ENCODE measurements around the gene PSMB7. TPM values are rescaled to one million over a fixed set of nuclear protein-coding genes. Genes with fewer than 3 reads are reported as not detected.
A peak's percentile ranks its signal among the peaks of the same experiment; 100 is the strongest.

Gene PSMB7
- total RNA-seq, 1 experiment from 2014 or later, result 187 TPM

DNA sequence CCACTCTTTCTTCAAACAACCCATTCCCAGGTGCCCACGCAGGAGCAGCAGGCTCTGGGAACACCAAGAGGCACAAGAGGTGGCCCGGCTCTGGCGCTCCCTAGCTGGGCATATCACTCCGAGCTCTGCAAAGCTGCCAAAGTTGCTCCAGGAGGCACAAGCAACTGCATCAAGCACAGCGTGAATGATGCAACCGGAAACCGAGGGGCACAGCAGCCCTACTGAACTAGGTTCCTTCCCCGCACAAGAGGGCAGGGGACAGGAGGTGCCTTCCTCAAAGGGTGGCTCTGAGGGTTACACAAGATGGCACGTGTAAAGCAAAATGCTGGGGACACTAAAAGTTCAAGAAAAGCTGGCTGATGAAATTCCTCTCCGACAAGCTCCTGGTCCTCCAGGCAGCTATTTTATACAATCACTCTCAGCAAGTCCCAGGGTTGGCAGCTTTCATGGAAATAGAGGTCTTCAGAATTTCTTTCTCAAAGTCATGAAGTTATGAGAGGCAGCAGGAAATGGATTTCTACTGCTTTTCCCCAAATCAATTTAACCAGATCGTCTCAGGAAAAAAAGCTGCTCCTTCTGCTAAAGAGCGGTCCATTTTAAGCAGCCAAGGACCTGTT is 22.9 kb downstream of the PSMB7 start:
- CTCF ChIA-PET, result interaction anchor here (0.6 to 2.2 kb wide), 25 partner anchors 9 to 448 kb away, joined by 3 to 12 read pairs (median 4); no protein-coding TSS in a partner anchor
- POLR2A ChIA-PET, result no interaction called here
- Mint-ChIP-seq H3K27me3 (ENCODE audit: low read depth) (no peaks in the 10 kb centered on the region), H3K4me1 (peaks cover 48% of the 10 kb centered on the region), H3K4me3 (no peak overlapping the region), H3K9me3 (no peaks in the 10 kb centered on the region), H3K27ac (peak overlapping the region; percentile 73), H3K36me3 (peaks cover 3% of the 10 kb centered on the region)
- DNase-seq (ENCODE audit: low spot score) (no peak), ATAC-seq (no peak)
- TF ChIP-seq ZNF423 (CRISPR knock-in tag; IDR thresholded peaks at IDR 0.05), result no peak
- TF ChIP-seq ETV6 (CRISPR knock-in tag; IDR thresholded peaks at IDR 0.05), result no peak
- no peak for TF ChIP-seq ESRRA (CRISPR knock-in tag; IDR thresholded peaks at IDR 0.05; ENCODE audit: borderline replicate concordance)
- TF ChIP-seq, protein P1, sequence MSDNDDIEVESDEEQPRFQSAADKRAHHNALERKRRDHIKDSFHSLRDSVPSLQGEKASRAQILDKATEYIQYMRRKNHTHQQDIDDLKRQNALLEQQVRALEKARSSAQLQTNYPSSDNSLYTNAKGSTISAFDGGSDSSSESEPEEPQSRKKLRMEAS (CRISPR knock-in tag; IDR thresholded peaks at IDR 0.05), result no peak
- no peak for TF ChIP-seq ERG (CRISPR knock-in tag; IDR thresholded peaks at IDR 0.05)
- no peak for TF ChIP-seq GTF2I (CRISPR knock-in tag; conservative IDR thresholded peaks at IDR 0.05)
- TF ChIP-seq MLX (CRISPR knock-in tag; IDR thresholded peaks at IDR 0.05), result no peak
- no peak for TF ChIP-seq ATF2 (CRISPR knock-in tag; IDR thresholded peaks at IDR 0.05; ENCODE audit: borderline replicate concordance, low read depth)
- no peak for TF ChIP-seq PRDM15 (CRISPR knock-in tag; IDR thresholded peaks at IDR 0.05)
- TF ChIP-seq NFATC4 (CRISPR knock-in tag; IDR thresholded peaks at IDR 0.05), result no peak

- CTCF ChIA-PET, result interaction anchor here (0.7 to 2.7 kb wide), 6 partner anchors 9 to 458 kb away, joined by 3 to 10 read pairs (median 6); no protein-coding TSS in a partner anchor
- Mint-ChIP-seq H3K36me3 (no peaks in the 10 kb centered on the region), H3K4me1 (peaks cover 59% of the 10 kb centered on the region), H3K27me3 (ENCODE audit: low read depth) (no peaks in the 10 kb centered on the region), H3K27ac (peak overlapping the region; percentile 40; the same call in 1 of the 2 replicates), H3K4me3 (no peak overlapping the region), H3K9me3 (no peaks in the 10 kb centered on the region)
- no peak for DNase-seq (ENCODE audit: low spot score)
- TF ChIP-seq MXD4 (CRISPR knock-in tag; IDR thresholded peaks at IDR 0.05; ENCODE audit: borderline replicate concordance) (no peak), GTF2I (CRISPR knock-in tag; conservative IDR thresholded peaks at IDR 0.05) (no peak), NR2C2 (CRISPR knock-in tag; IDR thresholded peaks at IDR 0.05) (no peak), TCF7 (CRISPR knock-in tag; IDR thresholded peaks at IDR 0.05; ENCODE audit: low read depth) (no peak), SMAD3 (CRISPR knock-in tag; IDR thresholded peaks at IDR 0.05; ENCODE audit: borderline replicate concordance) (no peak), FOXJ3 (CRISPR knock-in tag; IDR thresholded peaks at IDR 0.05; ENCODE audit: borderline replicate concordance) (no peak)
- TF ChIP-seq, protein P2, sequence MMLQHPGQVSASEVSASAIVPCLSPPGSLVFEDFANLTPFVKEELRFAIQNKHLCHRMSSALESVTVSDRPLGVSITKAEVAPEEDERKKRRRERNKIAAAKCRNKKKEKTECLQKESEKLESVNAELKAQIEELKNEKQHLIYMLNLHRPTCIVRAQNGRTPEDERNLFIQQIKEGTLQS (CRISPR knock-in tag; conservative IDR thresholded peaks at IDR 0.05), result no peak
- TF ChIP-seq, protein P3, sequence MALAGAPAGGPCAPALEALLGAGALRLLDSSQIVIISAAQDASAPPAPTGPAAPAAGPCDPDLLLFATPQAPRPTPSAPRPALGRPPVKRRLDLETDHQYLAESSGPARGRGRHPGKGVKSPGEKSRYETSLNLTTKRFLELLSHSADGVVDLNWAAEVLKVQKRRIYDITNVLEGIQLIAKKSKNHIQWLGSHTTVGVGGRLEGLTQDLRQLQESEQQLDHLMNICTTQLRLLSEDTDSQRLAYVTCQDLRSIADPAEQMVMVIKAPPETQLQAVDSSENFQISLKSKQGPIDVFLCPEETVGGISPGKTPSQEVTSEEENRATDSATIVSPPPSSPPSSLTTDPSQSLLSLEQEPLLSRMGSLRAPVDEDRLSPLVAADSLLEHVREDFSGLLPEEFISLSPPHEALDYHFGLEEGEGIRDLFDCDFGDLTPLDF (CRISPR knock-in tag; IDR thresholded peaks at IDR 0.05), result no peak
- POLR2A ChIA-PET, result no interaction called here
- no peak for ATAC-seq
Observed at GRCh38 chr9:124390794-124391658, 24.2 kb downstream of the PSMB7 start.

Measured in WTC11 (cell line).